Pancreas (tissue), 10 donors: ENCODE results near the gene NBEAL2. TPM values are rescaled to one million over a fixed set of nuclear protein-coding genes. Genes with fewer than 3 reads are reported as not detected.

ENCODE experiments used
- ATAC-seq, 4 donors: fragments of 200-7000 bp; cut with Tn5 transposase; one replicate each; pipeline versions ENCODE4 v1.8.0 to v1.9.1; 2020; ENCODE audit warnings: mild to moderate bottlenecking in 4 of 4, moderate library complexity in 4 of 4
- DNase-seq, 6 donors: peaks; one replicate each; pipeline ENCODE4 v3.0.0-alpha.2; 2020
- FAIRE-seq: peaks from 2 replicates; lab custom pipeline; 2012; peaks lifted over from hg19 to GRCh38; lab: Jason Lieb, UNC
- H3K27ac ChIP-seq, 4 donors: fragments of 200-600 bp; sonication (generic); 1 replicate in 3 of 4; 2 replicates in 1 of 4; pipeline versions ENCODE4 v1.5.0 to v1.8.0; 2020
- H3K27me3 ChIP-seq, 4 donors: fragments of 200-600 bp; one replicate each; pipeline ENCODE4 v1.8.0; 2021
- H3K36me3 ChIP-seq, 3 donors: fragments of 200-600 bp; sonication (generic) in 1 of 3; one replicate each; pipeline versions ENCODE4 v1.5.0 to v1.8.0; 2020 to 2021
- H3K4me1 ChIP-seq, 3 donors: fragments of 200-600 bp; one replicate each; pipeline ENCODE4 v1.8.0; 2021
- H3K4me3 ChIP-seq, 4 donors: fragments of 200-600 bp; sonication (generic) in 2 of 4; one replicate each; pipeline versions ENCODE4 v1.5.0 to v1.8.0; 2020 to 2021
- H3K9me3 ChIP-seq, 4 donors: fragments of 200-600 bp; one replicate each; pipeline ENCODE4 v1.8.0; 2021
- CTCF ChIP-seq, 4 donors: fragments of 200-600 bp; sonication (generic) in 3 of 4; IDR thresholded peaks; one replicate each; pipeline versions ENCODE4 v1.5.0 to v1.8.0; 2021; ENCODE audit warnings: antibody characterized with exemption in 4 of 4
- WGBS, 2 donors: extraction: QIAGEN DNeasy Blood & Tissue Kit; methylation state at CpG; one replicate each; pipeline ENCODE4 v1.1.7; 2013; 5-methylcytosine and 5-hydroxymethylcytosine counted together
- intact Hi-C, 3 donors: fragments of 100-400 bp; cut with DNase I; formaldehyde crosslinking; loops; one replicate each; pipeline versions ENCODE4 v1.11.1 to v1.14.2; 2022
- polyA plus RNA-seq, 2 donors: library from polyadenylated mRNA; stranded (reverse); fragments of 200-250 nt; gene quantifications; one replicate each; pipeline ENCODE4 v1.2.3, GENCODE V29; 2013
- total RNA-seq, 6 donors: library from RNA; stranded (reverse); fragmentation: NEBNext Ultra II Directional in 4 of 6; extraction: Animal tissue kit (Norgen Biotek cat#: 25700) in 4 of 6; gene quantifications; one replicate each; pipeline versions ENCODE4 v1.2.1 to v1.2.4, GENCODE V29; 2021 to 2023
- donor health status: healthy with polysubstance abuse.
- donor health status: DM: no; HTN: no; CAD: no; lungs with moderate emphysema.
- donor health status: DM: no; HTN: no; CAD: no.
- donor health status: control.
- donor health status: control.
- donor health status: Bipolar disorder and iron deficiency.
- donor health status: DM: yes; HTN: yes; CAD: no.
- donor health status: DM: no; HTN: no; CAD: no.
- donor health status: DM: no; HTN: no; CAD: no.
- donor health status: DM: yes; HTN: yes; CAD: no.

NBEAL2 gene
- total and polyA plus RNA-seq, 8 donors: 30.6 to 265 (median 46.0) TPM

GRCh38 chr3:47047673-47048072, 68.2 kb downstream of the NBEAL2 start:
- H3K36me3 ChIP-seq: peaks cover 0 to 16% (median 6%) of the 10 kb centered on the region in 3 donors
- ATAC-seq: no peak
- no peak overlapping the region for H3K27ac ChIP-seq
- no peak overlapping the region for H3K4me3 ChIP-seq
- intact Hi-C loops: no loop called here
- no peaks in the 10 kb centered on the region for H3K9me3 ChIP-seq
- peaks cover 0 to 4% (median 4%) of the 10 kb centered on the region in 3 donors for H3K4me1 ChIP-seq
- TF ChIP-seq CTCF (IDR thresholded peaks at IDR 0.05): no peak
- no peaks in the 10 kb centered on the region for H3K27me3 ChIP-seq
- no peak for DNase-seq
- FAIRE-seq: no peak

GRCh38 chr3:47054412-47054811, 74.9 kb downstream of the NBEAL2 start:
- H3K36me3 ChIP-seq: peaks cover 0 to 13% (median 6%) of the 10 kb centered on the region in 3 donors
- H3K27ac ChIP-seq: no peak overlapping the region
- H3K27me3 ChIP-seq: no peaks in the 10 kb centered on the region
- H3K9me3 ChIP-seq: no peaks in the 10 kb centered on the region
- FAIRE-seq: no peak
- no peak overlapping the region for H3K4me3 ChIP-seq
- no peaks in the 10 kb centered on the region for H3K4me1 ChIP-seq
- no peak for TF ChIP-seq CTCF (IDR thresholded peaks at IDR 0.05)
- ATAC-seq: no peak
- DNase-seq: no peak
- intact Hi-C loops: no loop called here

GRCh38 chr3:47056705-47057104, 77.2 kb downstream of the NBEAL2 start:
- Histone ChIP-seq H3K4me3 (no peak overlapping the region), H3K4me1 (no peaks in the 10 kb centered on the region), H3K27ac (no peak overlapping the region), H3K36me3 (peaks cover 0 to 13% (median 6%) of the 10 kb centered on the region in 3 donors), H3K9me3 (no peaks in the 10 kb centered on the region), H3K27me3 (no peaks in the 10 kb centered on the region)
- DNase-seq: no peak
- intact Hi-C loops: no loop called here
- WGBS, 2 donors: 91 to 93% methylated on average over 3 of the region's 3 CpGs
- TF ChIP-seq CTCF (IDR thresholded peaks at IDR 0.05): no peak
- no peak for FAIRE-seq
- ATAC-seq: no peak

- peaks cover 0 to 10% (median 6%) of the 10 kb centered on the region in 3 donors for H3K36me3 ChIP-seq
- intact Hi-C loops: no loop called here
- FAIRE-seq (no peak), ATAC-seq (peak in 1 of 4 donors; percentile 16), DNase-seq (no peak)
- H3K27ac ChIP-seq: no peak overlapping the region
- TF ChIP-seq CTCF (IDR thresholded peaks at IDR 0.05): no peak
- no peaks in the 10 kb centered on the region for H3K27me3 ChIP-seq
- WGBS, 2 donors: 95 to 98% methylated on average over 6 of the region's 6 CpGs
- no peaks in the 10 kb centered on the region for H3K9me3 ChIP-seq
- H3K4me3 ChIP-seq: no peak overlapping the region
- H3K4me1 ChIP-seq: no peaks in the 10 kb centered on the region
Measured at GRCh38 chr3:47057212-47057671, 77.8 kb downstream of the NBEAL2 start.

Other genes with a start within 250 kb of the NBEAL2 start
- gene MYL3, start 116.2 kb upstream of the NBEAL2 start, total RNA-seq: 1 to 10 TPM in 1 of 6 donors, under 1 TPM in 3, not detected in 2; 0.26 to 2.4 (median 0.37) TPM
- 1 to 10 TPM; 1.0 to 2.5 TPM for gene MYL3, start 116.2 kb upstream of the NBEAL2 start, polyA plus RNA-seq
- gene PTH1R, start 101.9 kb upstream of the NBEAL2 start, total RNA-seq: 1 to 10 TPM in 4 of 6 donors, under 1 TPM in 2; 0.49 to 2.9 (median 1.3) TPM
- gene PTH1R, start 101.9 kb upstream of the NBEAL2 start, polyA plus RNA-seq: 10 to 100 TPM; 32.0 to 34.8 TPM
- gene CCDC12, start 2.9 kb upstream of the NBEAL2 start, total RNA-seq: 10 to 100 TPM; 20.7 to 30.4 (median 22.4) TPM
- 10 to 100 TPM; 64.9 to 82.8 TPM for gene CCDC12, start 2.9 kb upstream of the NBEAL2 start, polyA plus RNA-seq
- gene SETD2, start 184.4 kb downstream of the NBEAL2 start, total RNA-seq: 10 to 100 TPM; 20.5 to 35.3 (median 22.3) TPM
- 10 to 100 TPM in 1 of 2 donors, 1 to 10 TPM in 1; 9.6 to 13.8 TPM for gene SETD2, start 184.4 kb downstream of the NBEAL2 start, polyA plus RNA-seq